ENCODE results near the gene TTC23L. TPM values are rescaled to one million over a fixed set of nuclear protein-coding genes. Genes with fewer than 3 reads are reported as not detected.
A peak's percentile ranks its signal among the peaks of the same experiment; 100 is the strongest.
"Not testable (repeated sequence)": the region's sequence is repeated elsewhere in the genome, so short reads cannot be mapped to it uniquely, and the experiment has no call there.

TTC23L gene
- total RNA-seq: 0.41 and 0.63 TPM in 2 replicates

GRCh38 chr5:34838785-34839714 lies at the start of gene TTC23L:
TSS of gene TTC23L (plus strand) at chr5:34839164. CDS start at chr5:34840672, 1,508 bp downstream.
- DNase-seq (ENCODE audit: extremely low read depth, low read depth, low spot score): peak; percentile 25

GRCh38 chr5:34789639-34790038 lies 49.3 kb upstream of the TTC23L start:
- no peak for DNase-seq (ENCODE audit: extremely low read depth, low read depth, low spot score)

GRCh38 chr5:34790069-34790468 lies 48.9 kb upstream of the TTC23L start:
- DNase-seq (ENCODE audit: extremely low read depth, low read depth, low spot score): no peak

GRCh38 chr5:34791761-34792244 lies 47.2 kb upstream of the TTC23L start:
- DNase-seq (ENCODE audit: extremely low read depth, low read depth, low spot score): peak; percentile 18

GRCh38 chr5:34802834-34803563 lies 36.0 kb upstream of the TTC23L start:
- DNase-seq (ENCODE audit: extremely low read depth, low read depth, low spot score): no peak

GRCh38 chr5:34803974-34804732 lies 34.8 kb upstream of the TTC23L start:
- DNase-seq (ENCODE audit: extremely low read depth, low read depth, low spot score): no peak

GRCh38 chr5:34804913-34805312 lies 34.1 kb upstream of the TTC23L start:
- DNase-seq (ENCODE audit: extremely low read depth, low read depth, low spot score): no peak

- DNase-seq (ENCODE audit: extremely low read depth, low read depth, low spot score): no peak
Observed at GRCh38 chr5:34806532-34806931, 32.4 kb upstream of the TTC23L start.

- DNase-seq (ENCODE audit: extremely low read depth, low read depth, low spot score): no peak
Observed at GRCh38 chr5:34811706-34812105, 27.3 kb upstream of the TTC23L start.

GRCh38 chr5:34813509-34813908 lies 25.5 kb upstream of the TTC23L start:
- DNase-seq (ENCODE audit: extremely low read depth, low read depth, low spot score): no peak

GRCh38 chr5:34817558-34818351 lies 21.2 kb upstream of the TTC23L start:
- no peak for DNase-seq (ENCODE audit: extremely low read depth, low read depth, low spot score)

GRCh38 chr5:34818717-34819116 lies 20.2 kb upstream of the TTC23L start:
- no peak for DNase-seq (ENCODE audit: extremely low read depth, low read depth, low spot score)

GRCh38 chr5:34820593-34820992 lies 18.4 kb upstream of the TTC23L start:
- DNase-seq (ENCODE audit: extremely low read depth, low read depth, low spot score): no peak

- no peak for DNase-seq (ENCODE audit: extremely low read depth, low read depth, low spot score)
Observed at GRCh38 chr5:34822956-34823715, 15.8 kb upstream of the TTC23L start.

- no peak for DNase-seq (ENCODE audit: extremely low read depth, low read depth, low spot score)
Observed at GRCh38 chr5:34826347-34826746, 12.6 kb upstream of the TTC23L start.

- no peak for DNase-seq (ENCODE audit: extremely low read depth, low read depth, low spot score)
Observed at GRCh38 chr5:34827588-34828506, 11.1 kb upstream of the TTC23L start.

- not testable (repeated sequence) for DNase-seq (ENCODE audit: extremely low read depth, low read depth, low spot score)
Observed at GRCh38 chr5:34830827-34831226, 8.1 kb upstream of the TTC23L start.

- DNase-seq (ENCODE audit: extremely low read depth, low read depth, low spot score): no peak
Observed at GRCh38 chr5:34831303-34831702, 7.7 kb upstream of the TTC23L start.

Measured in glomerular endothelial cell (primary cell).